ENCODE data around the gene ITPRID2.
"Not testable (repeated sequence)": the region's sequence is repeated elsewhere in the genome, so short reads cannot be mapped to it uniquely, and the experiment has no call there.

The ITPRID2 gene

DNA sequence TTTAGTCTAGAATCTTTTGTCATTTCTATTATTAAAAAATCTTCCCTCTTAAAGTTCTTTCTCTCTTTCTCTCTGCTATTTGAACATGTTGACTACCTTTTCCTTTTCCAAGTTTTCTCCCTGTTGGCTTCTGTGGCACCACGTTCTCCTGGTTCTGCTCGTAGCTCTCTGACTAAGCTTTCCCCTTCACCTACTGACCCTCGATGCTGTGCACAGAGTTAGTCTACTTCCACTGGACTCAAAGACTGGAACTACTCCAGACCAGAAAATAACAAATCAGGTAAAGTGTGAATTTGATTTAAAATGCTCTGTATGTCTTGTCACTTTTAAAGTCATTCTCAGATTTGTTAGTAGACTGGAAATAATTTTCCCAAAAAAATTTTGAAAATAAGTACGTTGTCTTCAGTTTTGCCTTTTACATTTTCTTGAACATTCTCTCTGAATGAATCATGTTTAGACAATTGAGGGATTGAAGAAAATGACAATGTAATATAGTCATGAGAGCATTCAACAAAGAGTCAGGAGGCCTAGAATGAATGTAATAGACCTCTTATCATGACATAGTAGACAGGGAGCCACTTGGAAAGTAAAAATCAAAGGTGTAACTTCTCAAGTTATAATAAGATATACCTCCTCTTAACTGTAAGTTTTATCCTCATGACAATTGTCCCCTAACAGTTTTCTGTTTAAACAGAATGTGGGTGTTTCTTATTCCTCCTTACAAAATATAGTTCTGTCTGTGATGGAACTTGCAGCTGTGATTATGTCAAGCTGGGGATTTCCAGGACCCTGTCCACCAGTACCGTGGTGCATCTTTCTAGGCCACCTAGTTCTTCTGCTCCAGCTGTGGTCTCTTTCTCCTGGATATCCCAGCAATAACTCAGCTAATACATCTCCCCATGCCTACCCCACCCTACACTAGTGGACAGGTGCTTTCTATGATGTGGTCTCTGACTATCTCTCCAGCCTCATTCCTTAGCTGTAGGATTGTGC lies 25.5 kb downstream of the ITPRID2 start:
- no peak for DNase-seq (ENCODE audit: low read depth in 2 of 2)

- DNase-seq (ENCODE audit: low read depth in 2 of 2), result no peak
These were observed 26.7 kb downstream of the ITPRID2 start for GRCh38 chr2:181918188-181918587.

- DNase-seq (ENCODE audit: low read depth in 2 of 2), result no peak
These were observed 31.6 kb downstream of the ITPRID2 start for GRCh38 chr2:181923121-181923520.

GRCh38 chr2:181924336-181924735 lies 32.8 kb downstream of the ITPRID2 start:
- no peak for DNase-seq (ENCODE audit: low read depth in 2 of 2)

DNA sequence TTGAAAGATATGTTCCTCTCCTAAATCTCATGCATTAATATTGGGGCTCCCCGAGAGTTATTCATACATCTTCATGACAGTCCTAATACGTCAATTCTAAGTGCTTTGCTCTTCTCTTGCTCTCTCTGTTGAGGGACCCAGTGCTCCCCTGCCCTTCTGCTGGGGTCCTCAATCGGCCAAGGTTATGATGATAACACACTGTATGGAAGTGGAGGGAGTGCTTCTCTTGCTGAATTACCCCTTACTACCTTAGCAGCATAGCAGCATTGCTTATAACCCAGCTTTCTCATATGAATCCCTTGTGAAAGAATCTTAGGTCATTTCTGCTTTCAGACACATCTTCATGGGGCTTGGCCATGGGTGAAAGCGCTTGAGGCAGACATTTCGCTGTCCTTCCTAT lies 43.2 kb downstream of the ITPRID2 start:
- DNase-seq (ENCODE audit: low read depth in 2 of 2), result no peak

DNA sequence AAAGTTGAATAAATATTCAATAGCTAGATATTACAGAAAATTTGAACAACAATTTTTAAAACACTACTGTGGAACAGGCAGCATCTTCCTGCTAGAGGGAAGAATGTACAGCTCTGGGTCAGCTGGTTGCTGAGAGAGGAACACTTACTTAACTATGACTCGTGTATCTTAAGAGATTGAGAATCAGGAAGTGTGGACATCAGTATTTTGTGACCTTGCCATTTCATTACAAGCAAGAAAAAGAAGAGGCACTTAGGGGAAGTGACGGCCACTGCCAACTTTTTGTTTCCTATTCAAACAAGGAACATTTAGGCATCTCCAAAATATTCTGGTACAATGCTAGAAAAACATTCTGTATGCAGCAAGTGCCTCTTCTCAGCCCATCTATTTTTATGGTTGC lies 45.9 kb downstream of the ITPRID2 start:
- DNase-seq (ENCODE audit: low read depth in 2 of 2), result no peak

DNA sequence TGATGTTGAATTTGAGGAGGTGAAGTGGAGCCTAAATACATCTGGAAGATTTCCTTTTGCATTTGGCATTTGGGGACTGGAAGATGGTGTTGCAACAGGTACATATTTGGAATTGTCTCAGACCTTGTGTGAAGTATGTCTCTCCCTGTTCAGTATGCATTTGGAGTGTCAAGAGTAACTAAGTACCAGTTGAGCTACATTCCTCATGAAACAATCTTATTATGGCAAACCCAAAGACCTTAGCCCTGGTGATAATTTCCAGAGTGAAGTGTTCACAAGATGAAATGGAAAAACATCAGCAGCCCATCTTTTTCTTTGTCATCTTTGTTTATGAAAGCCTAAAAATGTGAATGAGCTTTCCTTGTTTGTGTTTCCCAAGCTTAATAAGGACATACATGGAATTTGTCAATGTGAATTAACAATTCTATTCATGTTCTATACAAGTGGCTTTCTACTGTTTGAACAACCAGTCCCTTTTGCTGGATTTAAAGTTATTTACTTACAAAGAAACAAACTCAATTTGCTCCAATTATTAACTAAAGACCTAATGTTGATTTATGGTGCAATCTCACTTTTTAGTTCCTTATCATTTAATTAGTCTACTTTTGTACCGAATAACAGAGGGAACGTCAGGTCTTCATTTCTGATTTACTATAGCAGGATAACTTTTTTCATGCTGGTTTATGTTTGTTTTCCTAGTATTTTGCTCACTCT lies 52.0 kb downstream of the ITPRID2 start:
- DNase-seq (ENCODE audit: low read depth in 2 of 2), result no peak

GRCh38 chr2:181944164-181944913 lies 52.8 kb downstream of the ITPRID2 start:
- no peak for DNase-seq (ENCODE audit: low read depth in 2 of 2)

DNA sequence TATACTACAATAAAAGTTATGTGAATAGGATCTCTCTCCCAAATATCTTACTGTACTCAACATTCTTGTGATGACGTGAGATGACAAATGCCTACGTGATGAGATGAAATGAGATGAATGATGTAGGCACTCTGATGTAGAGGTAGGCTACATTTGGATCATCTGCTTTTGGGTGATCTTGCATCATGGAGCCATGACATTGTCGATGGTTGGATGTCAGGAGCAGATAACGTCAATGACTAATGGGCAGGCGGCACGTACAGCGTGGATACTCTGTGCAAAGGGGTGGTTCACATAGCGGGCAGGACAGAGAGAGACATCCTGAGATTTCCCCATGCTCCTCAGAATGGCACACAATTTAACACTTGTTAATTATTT lies 53.4 kb downstream of the ITPRID2 start:
- no peak for DNase-seq (ENCODE audit: low read depth in 2 of 2)

DNA sequence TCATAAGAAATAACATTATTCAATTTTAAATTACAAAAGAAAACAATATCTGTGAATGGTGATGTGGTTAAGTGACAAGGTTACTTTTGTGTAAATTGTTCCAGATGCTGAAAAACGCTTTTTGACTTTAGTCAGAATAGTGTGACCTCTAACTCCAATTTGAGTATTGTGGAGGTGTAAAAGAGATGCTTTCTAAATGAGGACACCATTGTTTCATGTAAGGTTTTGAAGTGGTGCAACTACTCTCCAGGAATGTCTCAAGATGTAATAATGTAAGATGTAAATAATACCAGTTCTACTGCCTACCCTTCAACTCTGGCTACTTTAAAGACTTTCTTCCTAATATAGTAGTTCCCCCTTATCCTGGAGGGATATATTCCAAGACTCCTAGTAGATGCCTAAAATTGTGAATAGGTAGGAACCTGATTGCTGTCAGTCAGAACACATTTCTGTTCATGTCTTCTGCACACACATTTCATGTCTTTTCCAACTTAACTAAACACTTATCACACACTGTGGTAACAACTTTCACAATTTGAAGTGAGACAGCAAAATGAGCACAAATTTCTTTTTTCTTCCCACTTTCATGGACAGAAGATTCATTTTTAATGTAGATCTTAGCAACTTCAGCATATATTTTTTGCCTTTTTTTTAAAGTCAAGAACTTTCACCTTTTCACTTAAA lies 55.1 kb downstream of the ITPRID2 start:
- DNase-seq (ENCODE audit: low read depth in 2 of 2), result no peak

- no peak for DNase-seq (ENCODE audit: low read depth in 2 of 2)
These were observed 55.7 kb downstream of the ITPRID2 start for GRCh38 chr2:181947273-181947672.

- no peak for DNase-seq (ENCODE audit: low read depth in 2 of 2)
These were observed 56.7 kb downstream of the ITPRID2 start for GRCh38 chr2:181948227-181948626.

DNA sequence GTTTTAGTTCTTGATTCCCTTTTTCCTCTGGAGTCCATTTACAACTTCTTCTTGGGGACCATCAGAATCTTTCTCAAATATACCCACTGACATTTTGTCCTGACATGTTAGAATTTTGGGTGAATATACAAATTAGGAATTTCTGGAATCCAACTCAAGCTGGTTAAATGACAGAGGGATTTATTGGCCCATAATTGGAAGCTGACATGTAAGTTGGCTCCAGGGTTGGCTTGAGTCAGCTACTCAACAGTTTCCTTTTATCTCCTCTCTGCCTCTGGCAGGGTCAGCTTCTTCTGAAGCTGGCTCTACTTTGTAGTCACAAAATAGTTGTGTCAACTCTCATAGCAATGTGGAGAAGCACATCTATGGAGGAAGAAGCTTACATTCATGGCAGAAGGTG lies 57.5 kb downstream of the ITPRID2 start:
- DNase-seq (ENCODE audit: low read depth in 2 of 2), result peak in 1 of 2 experiments; percentile 27

DNA sequence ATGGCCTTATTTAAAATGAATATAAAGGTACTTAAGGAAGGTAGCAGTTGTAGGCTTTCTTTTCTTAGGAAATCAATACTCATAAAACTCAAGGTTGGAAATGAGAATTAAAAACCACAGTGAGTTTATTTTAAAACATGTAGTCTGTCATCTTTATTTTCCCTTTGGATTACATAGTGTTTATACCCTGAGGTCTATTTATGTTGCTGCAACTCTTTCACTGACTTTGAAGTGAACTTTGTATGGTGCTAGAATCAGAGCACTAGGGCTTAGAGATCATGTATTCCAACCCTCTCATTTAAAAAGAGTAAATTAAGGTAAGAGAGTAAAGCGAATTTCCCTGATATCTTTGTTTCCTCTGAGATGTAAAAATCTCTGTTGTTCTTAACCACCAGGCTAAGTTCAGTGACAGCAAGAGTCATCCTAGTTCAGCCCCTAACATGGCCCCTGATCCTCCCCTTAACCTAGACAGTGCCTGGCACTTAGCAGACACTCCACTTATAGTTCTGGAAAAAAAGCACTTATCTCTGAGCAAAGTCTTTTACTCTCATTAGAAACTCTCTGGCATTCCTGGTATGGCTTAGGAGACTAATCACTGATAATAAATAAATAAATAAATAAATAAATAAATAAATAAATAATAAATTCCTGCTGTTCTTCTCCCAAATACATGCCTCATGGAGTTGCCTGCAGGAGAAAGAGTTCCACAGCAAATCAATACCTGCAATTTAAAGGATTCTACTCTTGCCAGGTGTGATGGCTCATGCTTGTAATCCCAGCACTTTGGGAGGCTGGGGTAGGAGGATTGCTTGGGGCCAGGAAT lies 61.1 kb downstream of the ITPRID2 start:
- no peak for DNase-seq (ENCODE audit: low read depth in 2 of 2)

DNA sequence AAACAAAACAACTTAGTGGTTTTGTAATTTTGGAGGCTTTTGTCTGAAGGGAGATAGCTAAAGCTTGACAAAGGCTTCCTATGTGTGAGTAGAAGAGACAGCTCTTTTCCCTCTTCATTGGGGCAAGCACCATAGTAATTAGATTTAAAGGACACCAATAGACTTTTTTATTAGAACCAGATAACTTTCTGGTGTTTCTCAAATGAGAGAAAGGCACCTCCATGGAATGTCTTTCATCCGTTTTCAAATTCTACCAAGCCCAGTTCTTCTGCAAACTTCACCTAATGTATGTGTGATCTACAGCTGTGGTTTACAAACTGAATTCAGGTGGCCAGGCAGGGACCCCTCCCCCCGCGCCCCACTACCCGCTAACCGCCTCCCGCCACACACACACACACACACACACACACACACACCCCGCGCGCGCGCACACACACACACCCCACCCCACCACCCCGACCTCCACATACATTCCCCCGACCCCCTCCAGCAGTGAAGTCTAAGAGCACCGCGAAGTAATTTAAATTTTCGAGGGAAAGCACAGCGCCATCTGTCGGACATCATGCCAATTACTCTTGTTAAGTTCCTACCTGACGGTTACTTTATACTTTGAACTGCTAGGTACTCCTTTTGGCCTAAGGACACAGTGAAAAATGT lies 62.5 kb downstream of the ITPRID2 start:
- peak in 1 of 2 experiments; percentile 28 for DNase-seq (ENCODE audit: low read depth in 2 of 2)

DNA sequence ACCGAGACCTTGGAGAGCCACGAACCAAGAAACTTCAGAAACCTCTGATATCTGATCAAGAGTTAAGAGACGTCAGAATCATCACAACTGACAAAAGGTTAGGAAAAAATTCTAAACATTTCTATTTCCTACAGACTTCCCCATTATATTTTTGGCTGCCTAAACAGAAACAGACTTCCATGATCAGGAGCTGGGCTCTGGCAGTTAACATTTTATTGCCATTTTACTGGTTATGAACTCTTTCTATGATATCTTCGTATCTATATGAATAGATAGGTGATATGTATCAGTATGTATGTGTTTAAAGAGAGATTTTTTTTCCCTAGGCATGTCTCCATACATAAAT lies 63.0 kb downstream of the ITPRID2 start:
- DNase-seq (ENCODE audit: low read depth in 2 of 2), result no peak

- DNase-seq (ENCODE audit: low read depth in 2 of 2), result peak; percentile 67 to 73
These were observed 63.5 kb downstream of the ITPRID2 start for GRCh38 chr2:181955010-181955409.

DNA sequence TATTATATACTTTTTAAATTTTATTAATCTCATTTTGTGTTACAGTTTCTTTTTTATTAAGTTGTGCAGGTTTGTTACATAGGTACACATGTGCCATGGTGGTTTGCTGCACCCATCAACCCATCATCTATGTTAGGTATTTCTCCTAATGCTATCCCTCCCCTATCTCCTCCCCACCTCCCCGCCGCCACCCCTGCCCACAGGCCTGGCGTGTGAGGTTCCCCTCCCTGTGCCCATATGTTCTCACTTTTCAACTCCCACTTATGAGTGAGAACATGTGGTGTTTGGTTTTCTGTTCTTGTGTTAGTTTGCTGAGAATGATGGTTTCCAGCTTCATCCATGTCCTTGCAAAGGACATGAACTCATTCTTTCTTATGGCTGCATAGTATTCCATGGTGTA lies 64.3 kb downstream of the ITPRID2 start:
- not testable (repeated sequence) for DNase-seq (ENCODE audit: low read depth in 2 of 2)

- DNase-seq (ENCODE audit: low read depth in 2 of 2), result no peak
These were observed 66.1 kb downstream of the ITPRID2 start for GRCh38 chr2:181957668-181958067.

DNA sequence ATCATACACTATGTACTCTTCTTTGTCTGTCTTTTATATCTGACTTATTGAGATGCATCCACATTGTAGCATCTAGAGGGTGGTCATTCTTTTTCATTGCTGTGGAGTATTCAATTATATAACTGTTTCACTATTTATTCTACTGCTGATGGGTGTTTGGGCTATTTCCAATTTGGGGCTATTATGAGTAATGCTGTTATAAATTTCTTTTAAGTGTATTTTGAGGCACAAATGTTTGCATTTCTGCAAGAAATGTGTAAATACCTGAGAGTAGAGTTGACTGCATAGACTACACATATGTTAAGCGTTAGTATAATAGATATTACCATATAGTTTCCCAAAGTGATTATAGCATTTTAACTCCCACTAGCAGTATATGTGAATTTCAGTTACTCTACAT lies 67.2 kb downstream of the ITPRID2 start:
- peak; percentile 42 to 60 for DNase-seq (ENCODE audit: low read depth in 2 of 2)
